RWPE1 (cell line): Measurements from ENCODE around the gene KCNQ1.

Experiments used
- CTCF ChIA-PET: fragments of 350-600 bp; sonication (Branson Sonifier 250); formaldehyde crosslinking; extraction: SDS; loops from one replicate; lab custom pipeline; 2021; lab: Yijun Ruan, JAX
- POLR2A ChIA-PET: fragments of 400-600 bp; formaldehyde crosslinking; extraction: SDS; loops from one replicate; lab custom pipeline; 2020; ENCODE audit warnings: antibody characterized with exemption; ENCODE audit not compliant: low non-redundant PET; lab: Yijun Ruan, JAX
- DNase-seq: peaks from one replicate; pipeline ENCODE4 v3.0.0; 2012; ENCODE audit warnings: low spot score
- H3K27ac ChIP-seq: fragments of 450-650 bp; 2 replicates; pipeline ENCODE4 v1.5.1; 2017
- CTCF ChIP-seq: fragments of 450-650 bp; conservative IDR thresholded peaks from 2 replicates; pipeline ENCODE4 v1.5.1; 2017; ENCODE audit warnings: low read depth, mild to moderate bottlenecking

The KCNQ1 gene

GRCh38 chr11:2525166-2525861 is 80.5 kb downstream of the KCNQ1 start:
- POLR2A ChIA-PET: no interaction called here
- TF ChIP-seq CTCF: no peak
- CTCF ChIA-PET: interaction anchor here (1.3 kb wide), 1 partner anchor 8 kb away, joined by 3 read pairs; no protein-coding TSS in a partner anchor
- DNase-seq: no peak
- no peak overlapping the region for H3K27ac ChIP-seq

GRCh38 chr11:2525941-2526807 is 81.4 kb downstream of the KCNQ1 start:
- no peak overlapping the region for H3K27ac ChIP-seq
- ChIA-PET POLR2A (no interaction called here), CTCF (interaction anchor here (0.7 kb wide), 1 partner anchor 372 kb away, joined by 3 read pairs; no protein-coding TSS in a partner anchor)
- no peak for TF ChIP-seq CTCF
- no peak for DNase-seq

GRCh38 chr11:2526808-2527381 is 82.1 kb downstream of the KCNQ1 start:
- no peak overlapping the region for H3K27ac ChIP-seq
- CTCF ChIA-PET: interaction anchor here (0.6 to 1.2 kb wide), 3 partner anchors 106 to 373 kb away, joined by 3 to 5 read pairs (median 4); no protein-coding TSS in a partner anchor
- POLR2A ChIA-PET: no interaction called here
- no peak for DNase-seq
- no peak for TF ChIP-seq CTCF

- ChIA-PET POLR2A (no interaction called here), CTCF (interaction anchor here (0.6 to 1.2 kb wide), 4 partner anchors 100 to 369 kb away, joined by 3 to 6 read pairs (median 4); no protein-coding TSS in a partner anchor)
- no peak for DNase-seq
- H3K27ac ChIP-seq: no peak overlapping the region
- no peak for TF ChIP-seq CTCF
Measured at GRCh38 chr11:2527621-2528291, 82.9 kb downstream of the KCNQ1 start.

GRCh38 chr11:2528301-2529050 is 83.7 kb downstream of the KCNQ1 start:
- POLR2A ChIA-PET: no interaction called here
- CTCF ChIA-PET: interaction anchor here (0.6 to 1.1 kb wide), 3 partner anchors 101 to 364 kb away, joined by 3 to 6 read pairs (median 3); no protein-coding TSS in a partner anchor
- TF ChIP-seq CTCF: no peak
- no peak overlapping the region for H3K27ac ChIP-seq
- DNase-seq: no peak
